Measurements from ENCODE around the gene KCNQ2.

Gene KCNQ2

DNA sequence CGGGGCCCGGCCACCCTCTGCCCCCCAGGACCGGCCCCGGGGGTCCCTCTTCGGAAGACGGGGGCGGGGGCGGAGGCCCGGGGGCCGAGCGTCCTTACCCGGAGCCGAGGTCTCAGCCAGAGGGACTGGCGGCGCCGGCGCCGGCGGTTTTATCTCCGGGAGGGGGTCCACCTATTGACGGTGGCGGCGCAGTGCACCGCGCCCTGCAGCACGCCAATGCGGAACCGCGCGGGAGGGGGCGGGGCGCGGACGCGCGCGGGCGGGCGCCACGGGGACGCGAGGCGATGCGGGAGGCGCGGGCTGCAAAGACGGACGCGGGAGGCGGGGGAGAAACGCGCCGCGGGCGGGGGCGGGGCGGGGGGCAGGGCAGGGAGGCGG is 26.5 kb upstream of the KCNQ2 start, which contains the start of gene EEF1A2:
Gene EEF1A2 (minus strand): TSS at position 124 of the 378 bp plus-strand sequence. CDS start 1,320 bp downstream, outside the sequence.
- no peak for DNase-seq (ENCODE audit: low spot score)

DNA sequence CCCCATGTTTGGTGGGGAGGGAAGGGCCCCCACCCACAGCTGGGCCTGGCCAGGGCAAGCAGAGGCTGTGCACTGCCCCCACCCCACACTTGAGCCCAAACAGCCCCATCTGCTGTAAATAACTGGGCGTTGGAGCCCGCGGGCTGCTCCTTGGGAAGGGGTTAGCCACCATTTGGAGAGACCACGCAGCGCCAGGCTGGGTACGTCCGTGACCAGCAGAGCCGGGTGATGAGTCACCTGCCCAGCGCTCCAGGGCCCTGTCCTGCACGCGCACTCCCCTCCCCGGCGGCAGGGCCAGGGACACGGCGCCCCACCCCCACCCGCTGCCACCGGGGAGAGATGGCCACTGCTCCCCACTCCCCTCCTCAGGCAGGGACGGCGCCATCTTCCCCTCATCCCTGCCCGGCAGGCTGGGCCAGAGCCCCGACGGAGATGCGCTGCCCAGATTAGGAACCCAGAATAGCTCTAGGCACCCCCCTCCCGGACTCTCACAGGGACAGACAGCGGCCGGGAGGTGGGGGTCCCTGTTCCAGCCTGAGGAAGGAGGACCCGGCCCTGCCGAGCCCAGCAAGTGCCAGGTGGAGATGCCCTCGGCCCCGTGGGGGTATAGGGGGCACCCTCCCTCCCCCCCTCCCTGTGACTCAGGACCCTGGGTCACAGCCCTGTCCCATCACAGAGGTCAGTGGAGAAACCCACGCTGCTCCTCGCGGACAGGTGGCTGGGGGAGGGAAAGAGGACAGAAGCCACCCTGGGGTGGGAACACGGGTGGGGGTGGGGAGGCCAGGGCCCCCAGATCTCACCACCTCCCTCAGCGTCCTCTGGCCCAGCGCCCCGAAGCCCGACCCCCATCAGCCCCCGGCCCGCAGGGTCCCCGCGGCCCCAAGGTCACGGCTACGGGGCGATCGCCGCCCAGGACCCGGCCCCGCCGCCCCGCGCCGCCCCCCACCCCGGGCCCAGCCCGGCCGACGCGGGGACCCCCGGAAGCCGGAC is 25.8 kb upstream of the KCNQ2 start:
- in situ Hi-C loops (cut with MboI; ENCODE audit: low sequenced_read_pairs, unreplicated experiment) = no loop called here
- no peak for DNase-seq (ENCODE audit: low spot score)

More for the DNA sequence above, 26.5 kb upstream of the KCNQ2 start, which contains the start of gene EEF1A2:
- TF ChIP-seq, protein P1, sequence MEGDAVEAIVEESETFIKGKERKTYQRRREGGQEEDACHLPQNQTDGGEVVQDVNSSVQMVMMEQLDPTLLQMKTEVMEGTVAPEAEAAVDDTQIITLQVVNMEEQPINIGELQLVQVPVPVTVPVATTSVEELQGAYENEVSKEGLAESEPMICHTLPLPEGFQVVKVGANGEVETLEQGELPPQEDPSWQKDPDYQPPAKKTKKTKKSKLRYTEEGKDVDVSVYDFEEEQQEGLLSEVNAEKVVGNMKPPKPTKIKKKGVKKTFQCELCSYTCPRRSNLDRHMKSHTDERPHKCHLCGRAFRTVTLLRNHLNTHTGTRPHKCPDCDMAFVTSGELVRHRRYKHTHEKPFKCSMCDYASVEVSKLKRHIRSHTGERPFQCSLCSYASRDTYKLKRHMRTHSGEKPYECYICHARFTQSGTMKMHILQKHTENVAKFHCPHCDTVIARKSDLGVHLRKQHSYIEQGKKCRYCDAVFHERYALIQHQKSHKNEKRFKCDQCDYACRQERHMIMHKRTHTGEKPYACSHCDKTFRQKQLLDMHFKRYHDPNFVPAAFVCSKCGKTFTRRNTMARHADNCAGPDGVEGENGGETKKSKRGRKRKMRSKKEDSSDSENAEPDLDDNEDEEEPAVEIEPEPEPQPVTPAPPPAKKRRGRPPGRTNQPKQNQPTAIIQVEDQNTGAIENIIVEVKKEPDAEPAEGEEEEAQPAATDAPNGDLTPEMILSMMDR (IDR thresholded peaks at IDR 0.05; ENCODE audit: borderline replicate concordance, control extremely low read depth, extremely low read depth, insufficient read depth, missing control alignments) = no peak
- in situ Hi-C loops (cut with MboI; ENCODE audit: low sequenced_read_pairs, unreplicated experiment) = no loop called here

DNA sequence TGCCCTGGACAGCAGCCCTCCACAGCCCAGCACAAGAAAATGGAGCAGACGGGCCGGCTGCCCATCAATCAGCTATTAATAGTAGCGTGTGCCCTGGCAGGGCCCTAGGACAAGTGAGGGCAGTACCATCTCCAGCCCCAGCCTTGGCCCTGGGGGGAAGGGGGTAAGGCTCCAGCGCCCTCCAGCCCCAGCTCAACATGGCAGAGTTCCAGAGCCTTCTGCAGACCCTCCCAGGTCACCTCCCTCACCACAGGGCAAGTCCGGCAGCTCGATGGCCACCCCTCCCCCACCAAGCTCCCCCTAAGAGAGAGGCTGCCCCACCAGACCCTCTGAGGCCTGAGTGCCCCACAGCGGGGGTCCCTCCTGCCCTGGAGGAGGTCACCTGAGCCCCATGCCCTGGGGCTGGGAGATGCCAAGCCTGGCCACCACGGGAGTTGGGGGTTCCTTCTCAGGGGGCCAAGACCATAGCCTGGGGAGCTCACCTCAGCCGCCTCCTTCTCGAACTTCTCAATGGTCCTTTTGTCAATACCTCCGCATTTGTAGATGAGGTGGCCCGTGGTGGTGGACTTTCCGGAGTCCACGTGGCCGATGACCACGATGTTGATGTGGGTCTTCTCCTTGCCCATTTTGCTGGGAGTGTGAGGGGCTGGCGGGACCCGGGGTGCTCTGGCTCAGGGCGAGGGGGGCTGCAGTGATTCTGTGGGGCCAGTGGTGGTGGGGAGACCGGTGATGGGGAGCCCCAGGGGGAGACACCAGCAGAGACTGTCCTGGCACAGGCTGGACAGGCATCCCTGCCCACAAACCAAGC is 24.9 kb upstream of the KCNQ2 start:
- in situ Hi-C loops (cut with MboI; ENCODE audit: low sequenced_read_pairs, unreplicated experiment) = no loop called here
- TF ChIP-seq, protein P1 (IDR thresholded peaks at IDR 0.05; ENCODE audit: borderline replicate concordance, control extremely low read depth, extremely low read depth, insufficient read depth, missing control alignments) = no peak

More for the DNA sequence above, 25.8 kb upstream of the KCNQ2 start:
- TF ChIP-seq, protein P1 (IDR thresholded peaks at IDR 0.05; ENCODE audit: borderline replicate concordance, control extremely low read depth, extremely low read depth, insufficient read depth, missing control alignments) = no peak

DNA sequence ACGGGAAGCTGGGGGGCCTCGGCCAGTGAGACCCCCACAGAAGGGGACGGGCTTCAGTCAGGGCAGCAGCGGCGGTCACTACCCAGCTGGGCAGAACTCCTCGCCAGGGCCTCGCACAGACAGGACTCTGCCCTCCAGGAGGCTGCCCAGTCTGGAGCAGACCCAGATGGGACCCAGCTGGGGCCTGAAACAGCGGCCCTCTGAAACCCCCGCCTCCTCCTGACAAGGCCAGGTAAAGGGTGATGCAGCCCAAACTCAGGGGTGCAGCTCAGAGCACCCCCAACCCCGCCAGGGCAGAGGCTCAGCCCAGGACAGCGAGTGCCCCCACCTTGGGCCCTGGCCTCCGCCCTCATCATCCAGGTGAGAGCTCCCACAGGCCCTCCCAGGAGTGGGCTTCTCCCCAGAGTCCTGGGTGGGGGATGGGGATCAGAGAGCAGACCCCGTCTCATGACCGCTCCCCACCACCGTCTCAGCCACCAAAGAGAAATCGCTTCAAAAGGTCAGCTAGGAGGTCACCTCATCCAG is 24.2 kb upstream of the KCNQ2 start:
- DNase-seq (ENCODE audit: low spot score) = no peak
- in situ Hi-C loops (cut with MboI; ENCODE audit: low sequenced_read_pairs, unreplicated experiment) = no loop called here
- TF ChIP-seq, protein P1 (IDR thresholded peaks at IDR 0.05; ENCODE audit: borderline replicate concordance, control extremely low read depth, extremely low read depth, insufficient read depth, missing control alignments) = no peak

More for the DNA sequence above, 24.9 kb upstream of the KCNQ2 start:
- DNase-seq (ENCODE audit: low spot score) = no peak

DNA sequence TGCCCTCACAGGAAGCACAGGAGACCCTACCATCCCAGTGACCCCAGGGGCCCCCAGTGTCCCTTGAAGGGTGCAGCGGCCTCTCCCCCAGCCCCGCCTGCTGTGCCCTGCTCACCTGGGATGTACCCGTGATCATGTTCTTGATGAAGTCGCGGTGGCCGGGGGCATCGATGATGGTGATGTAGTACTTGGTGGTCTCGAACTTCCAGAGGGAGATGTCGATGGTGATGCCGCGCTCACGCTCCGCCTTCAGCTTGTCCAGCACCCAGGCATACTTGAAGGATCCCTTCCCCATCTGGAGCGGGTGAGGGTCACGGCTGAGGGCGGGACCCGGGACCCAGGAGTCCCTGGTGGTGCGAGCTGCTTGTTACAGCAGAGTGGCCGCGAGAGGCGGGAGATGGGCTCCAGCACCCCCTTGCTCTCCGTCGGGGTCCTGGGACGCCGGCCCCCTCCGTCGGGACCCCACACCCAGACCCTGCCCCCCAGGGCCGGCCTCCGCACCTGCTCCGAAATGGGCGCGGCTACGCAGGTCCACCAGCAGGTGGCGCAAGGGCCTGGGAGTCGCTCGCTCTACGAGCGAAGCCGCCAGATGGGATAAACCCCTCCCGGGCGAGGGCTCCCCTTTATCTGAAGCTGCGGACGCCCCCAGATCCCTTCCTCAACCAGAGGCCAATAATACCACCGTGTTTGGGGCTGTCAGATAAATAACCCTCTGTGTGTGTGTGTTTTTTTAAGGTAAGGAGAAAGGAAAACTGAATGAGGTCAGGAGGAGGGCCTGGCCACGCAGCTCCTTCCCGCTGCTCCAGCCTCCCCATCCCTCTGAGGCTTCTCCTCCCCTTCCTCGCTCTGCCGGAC is 23.5 kb upstream of the KCNQ2 start:
- in situ Hi-C loops (cut with MboI; ENCODE audit: low sequenced_read_pairs, unreplicated experiment) = no loop called here
- peak; percentile 92 for DNase-seq (ENCODE audit: low spot score)
- TF ChIP-seq, protein P1 (IDR thresholded peaks at IDR 0.05; ENCODE audit: borderline replicate concordance, control extremely low read depth, extremely low read depth, insufficient read depth, missing control alignments) = peak; percentile 94

All from GM13976 (cell line).